ENCODE data around the gene RIMOC1.
A peak's percentile ranks its signal among the peaks of the same experiment; 100 is the strongest.

RIMOC1 gene

DNA sequence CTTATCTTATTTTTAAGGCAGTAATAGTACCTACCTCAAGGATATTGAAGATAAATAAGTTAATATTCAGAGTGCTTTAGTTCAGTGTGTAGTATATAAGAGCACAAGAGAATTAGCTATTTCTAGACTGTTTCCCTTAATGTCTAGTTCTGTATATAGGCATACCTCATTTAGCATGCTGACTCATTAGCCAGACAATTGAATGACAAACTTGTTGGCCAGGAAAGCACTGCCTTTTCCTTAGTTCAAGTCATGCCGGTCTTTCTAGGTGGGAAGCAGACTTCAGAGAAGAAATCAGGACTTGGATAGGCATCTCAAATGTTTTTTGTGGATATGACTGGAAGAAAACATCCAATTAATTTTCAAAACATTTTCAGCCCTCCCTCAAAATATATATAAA lies 17.7 kb downstream of the RIMOC1 start:
- H3K79me2 ChIP-seq (ENCODE audit: control insufficient read depth, insufficient read depth, low read length, poor library complexity) = no peaks in the 10 kb centered on the region
- H3K36me3 ChIP-seq (ENCODE audit: control insufficient read depth in 1 of 2, insufficient read depth in 2 of 2, low read length in 2 of 2) = peaks cover 0 to 6% of the 10 kb centered on the region in 2 experiments
- no peak overlapping the region for H2AFZ ChIP-seq (ENCODE audit: insufficient read depth, low read length, poor library complexity)
- H2BK12ac ChIP-seq (ENCODE audit: low read length) = no peak overlapping the region
- no peak overlapping the region for H3K9ac ChIP-seq (ENCODE audit: low read length)
- no peak overlapping the region for H3K18ac ChIP-seq (ENCODE audit: low read length)
- H3K27ac ChIP-seq (ENCODE audit: low read depth, low read length) = no peak overlapping the region
- no peak overlapping the region for H3K23ac ChIP-seq (ENCODE audit: low read length)
- no peak overlapping the region for H4K8ac ChIP-seq (ENCODE audit: low read depth, low read length)
- no peak overlapping the region for H4K91ac ChIP-seq (ENCODE audit: low read depth, low read length)
- H3K27me3 ChIP-seq (ENCODE audit: insufficient read depth, low read length) = no peaks in the 10 kb centered on the region
- H3K9me3 ChIP-seq (ENCODE audit: insufficient read depth, low read depth, low read length) = no peaks in the 10 kb centered on the region
- H2BK5ac ChIP-seq (ENCODE audit: low read depth, low read length, poor library complexity) = no peak overlapping the region
- no peak overlapping the region for H3K4me2 ChIP-seq (ENCODE audit: low read length)
- WGBS (ENCODE audit: extremely low coverage, insufficient coverage, insufficient read length) = no CpG with 5 or more reads among the region's 1 CpG
- H2BK120ac ChIP-seq (ENCODE audit: insufficient read depth, low read length, poor library complexity) = no peak overlapping the region
- H3K4me3 ChIP-seq (ENCODE audit: low read depth, low read length) = no peak overlapping the region
- H3K4ac ChIP-seq (ENCODE audit: low read depth, low read length) = no peak overlapping the region
- peaks cover 5% of the 10 kb centered on the region for H3K79me1 ChIP-seq (ENCODE audit: low read length)
- H3K14ac ChIP-seq (ENCODE audit: low read length) = no peak overlapping the region
- H4K12ac ChIP-seq (ENCODE audit: low read depth, low read length) = no peak overlapping the region
- H2AK5ac ChIP-seq (ENCODE audit: low read length) = no peak overlapping the region
- no peaks in the 10 kb centered on the region for H3K4me1 ChIP-seq (ENCODE audit: control insufficient read depth in 1 of 2, insufficient read depth in 2 of 2, low read length in 2 of 2)
- peak; percentile 11 to 57 for DNase-seq

DNA sequence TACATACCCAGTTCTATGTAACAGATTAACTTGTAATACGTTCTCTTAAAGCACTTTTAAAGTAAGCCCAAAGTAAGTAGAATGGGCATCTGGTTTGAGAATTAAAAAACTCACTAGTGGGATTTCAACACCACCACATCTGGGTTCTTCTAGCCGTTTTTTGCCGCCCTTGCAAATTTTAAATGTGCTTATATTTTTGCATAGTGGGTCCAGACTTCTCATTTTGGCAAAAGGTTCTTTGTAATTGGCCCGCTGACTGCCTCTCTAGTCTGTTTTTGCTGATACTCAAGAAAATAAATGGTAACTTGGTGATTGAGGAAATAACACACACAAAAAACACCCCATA lies 20.4 kb downstream of the RIMOC1 start:
- Histone ChIP-seq H3K9me3 (ENCODE audit: insufficient read depth, low read depth, low read length) (no peaks in the 10 kb centered on the region), H3K9ac (ENCODE audit: low read length) (no peak overlapping the region), H2BK120ac (ENCODE audit: insufficient read depth, low read length, poor library complexity) (no peak overlapping the region), H4K8ac (ENCODE audit: low read depth, low read length) (peak overlapping the region; percentile 83), H3K4ac (ENCODE audit: low read depth, low read length) (no peak overlapping the region), H3K4me3 (ENCODE audit: low read depth, low read length) (no peak overlapping the region), H4K12ac (ENCODE audit: low read depth, low read length) (peak overlapping the region; percentile 8), H3K79me2 (ENCODE audit: control insufficient read depth, insufficient read depth, low read length, poor library complexity) (no peaks in the 10 kb centered on the region), H3K14ac (ENCODE audit: low read length) (no peak overlapping the region), H3K36me3 (ENCODE audit: control insufficient read depth in 1 of 2, insufficient read depth in 2 of 2, low read length in 2 of 2) (no peaks in the 10 kb centered on the region), H3K27me3 (ENCODE audit: insufficient read depth, low read length) (no peaks in the 10 kb centered on the region), H4K91ac (ENCODE audit: low read depth, low read length) (no peak overlapping the region), H2AK5ac (ENCODE audit: low read length) (no peak overlapping the region), H3K4me2 (ENCODE audit: low read length) (peak overlapping the region; percentile 67), H3K23ac (ENCODE audit: low read length) (no peak overlapping the region), H3K18ac (ENCODE audit: low read length) (no peak overlapping the region), H2AFZ (ENCODE audit: insufficient read depth, low read length, poor library complexity) (no peak overlapping the region), H3K4me1 (ENCODE audit: control insufficient read depth in 1 of 2, insufficient read depth in 2 of 2, low read length in 2 of 2) (no peaks in the 10 kb centered on the region), H2BK12ac (ENCODE audit: low read length) (no peak overlapping the region), H3K27ac (ENCODE audit: low read depth, low read length) (no peak overlapping the region), H3K79me1 (ENCODE audit: low read length) (peaks cover 5% of the 10 kb centered on the region), H2BK5ac (ENCODE audit: low read depth, low read length, poor library complexity) (no peak overlapping the region)
- no CpG with 5 or more reads among the region's 4 CpGs for WGBS (ENCODE audit: extremely low coverage, insufficient coverage, insufficient read length)
- DNase-seq = no peak

DNA sequence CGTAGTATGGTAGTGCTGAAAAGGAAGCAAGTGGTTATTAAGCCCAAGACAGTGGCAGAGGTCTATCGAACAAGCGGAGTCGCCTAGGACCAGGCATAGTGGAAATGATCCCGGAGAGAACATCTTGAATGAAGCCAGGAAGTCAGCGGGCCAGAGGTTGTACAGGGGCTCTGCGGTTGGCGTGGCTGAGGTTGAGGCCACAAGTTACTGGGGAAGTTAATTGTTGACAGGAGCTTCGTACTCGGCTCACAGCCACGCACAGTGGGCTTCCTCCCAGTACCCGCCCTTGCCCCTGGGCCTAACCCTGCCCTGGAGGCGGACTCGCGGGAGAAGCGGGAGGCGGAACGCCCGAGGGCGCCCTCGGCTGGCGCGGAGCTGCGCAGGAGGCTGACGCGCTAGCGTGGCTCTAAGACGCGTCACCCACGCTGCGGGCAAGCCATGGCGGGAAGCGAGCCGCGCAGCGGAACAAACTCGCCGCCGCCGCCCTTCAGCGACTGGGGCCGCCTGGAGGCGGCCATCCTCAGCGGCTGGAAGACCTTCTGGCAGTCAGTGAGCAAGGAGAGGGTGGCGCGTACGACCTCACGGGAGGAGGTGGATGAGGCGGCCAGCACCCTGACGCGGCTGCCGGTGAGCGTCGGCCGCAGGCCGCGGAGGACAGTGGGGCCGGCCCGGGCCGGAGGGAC lies 20.9 kb downstream of the RIMOC1 start, which contains the start of gene FBXO4:
FBXO4 (plus strand) TSS at position 410 of the 683 bp plus-strand sequence; CDS start at position 439, 29 bp downstream.
- Histone ChIP-seq H3K79me2 (ENCODE audit: control insufficient read depth, insufficient read depth, low read length, poor library complexity) (no peaks in the 10 kb centered on the region), H3K4ac (ENCODE audit: low read depth, low read length) (no peak within 1 kb of the TSS), H4K91ac (ENCODE audit: low read depth, low read length) (peak within 1 kb of the TSS; percentile 24), H2BK5ac (ENCODE audit: low read depth, low read length, poor library complexity) (no peak within 1 kb of the TSS), H3K4me3 (ENCODE audit: low read depth, low read length) (peak within 1 kb of the TSS; percentile 73), H2BK12ac (ENCODE audit: low read length) (no peak within 1 kb of the TSS), H3K18ac (ENCODE audit: low read length) (peak within 1 kb of the TSS; percentile 11), H3K4me2 (ENCODE audit: low read length) (peak within 1 kb of the TSS; percentile 67), H3K9me3 (ENCODE audit: insufficient read depth, low read depth, low read length) (no peaks in the 10 kb centered on the region), H3K23ac (ENCODE audit: low read length) (no peak within 1 kb of the TSS), H3K9ac (ENCODE audit: low read length) (peak within 1 kb of the TSS; percentile 57), H3K27me3 (ENCODE audit: insufficient read depth, low read length) (no peaks in the 10 kb centered on the region), H3K36me3 (ENCODE audit: control insufficient read depth in 1 of 2, insufficient read depth in 2 of 2, low read length in 2 of 2) (no peaks in the 10 kb centered on the region), H4K12ac (ENCODE audit: low read depth, low read length) (peak within 1 kb of the TSS; percentile 35), H3K27ac (ENCODE audit: low read depth, low read length) (no peak within 1 kb of the TSS), H3K4me1 (ENCODE audit: control insufficient read depth in 1 of 2, insufficient read depth in 2 of 2, low read length in 2 of 2) (no peaks in the 10 kb centered on the region), H2BK120ac (ENCODE audit: insufficient read depth, low read length, poor library complexity) (no peak within 1 kb of the TSS), H4K8ac (ENCODE audit: low read depth, low read length) (peak within 1 kb of the TSS; percentile 83), H3K14ac (ENCODE audit: low read length) (no peak within 1 kb of the TSS), H2AFZ (ENCODE audit: insufficient read depth, low read length, poor library complexity) (peak within 1 kb of the TSS; percentile 50), H3K79me1 (ENCODE audit: low read length) (peaks cover 5% of the 10 kb centered on the region), H2AK5ac (ENCODE audit: low read length) (no peak within 1 kb of the TSS)
- peak; percentile 94 to 97 for DNase-seq
- WGBS (ENCODE audit: extremely low coverage, insufficient coverage, insufficient read length) = no CpG with 5 or more reads among the region's 60 CpGs

DNA sequence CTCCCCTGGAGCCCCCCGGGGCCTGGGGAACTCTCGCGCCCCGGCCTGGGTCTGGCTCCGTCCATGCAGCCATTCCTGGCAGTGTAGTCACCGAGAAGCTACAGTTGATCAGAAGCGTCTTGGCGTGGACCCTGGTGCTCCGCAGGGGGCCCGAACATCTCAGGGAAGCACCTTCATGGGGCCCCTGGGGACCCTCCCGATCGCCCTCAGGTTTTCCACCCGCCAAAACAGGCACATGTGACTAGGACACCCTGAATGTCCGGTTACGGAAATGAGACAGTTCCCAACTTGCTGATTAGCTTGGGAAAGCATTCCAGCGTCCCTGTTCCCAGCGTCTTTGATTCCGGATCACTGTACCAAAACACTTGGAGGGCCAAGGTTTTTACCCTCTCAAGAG lies 21.4 kb downstream of the RIMOC1 start:
- DNase-seq = peak in 1 of 2 donors; percentile 44
- Histone ChIP-seq H4K91ac (ENCODE audit: low read depth, low read length) (peak overlapping the region; percentile 24), H3K4ac (ENCODE audit: low read depth, low read length) (no peak overlapping the region), H3K4me1 (ENCODE audit: control insufficient read depth in 1 of 2, insufficient read depth in 2 of 2, low read length in 2 of 2) (no peaks in the 10 kb centered on the region), H3K27me3 (ENCODE audit: insufficient read depth, low read length) (no peaks in the 10 kb centered on the region), H3K14ac (ENCODE audit: low read length) (no peak overlapping the region), H2BK5ac (ENCODE audit: low read depth, low read length, poor library complexity) (no peak overlapping the region), H3K27ac (ENCODE audit: low read depth, low read length) (no peak overlapping the region), H3K9me3 (ENCODE audit: insufficient read depth, low read depth, low read length) (no peaks in the 10 kb centered on the region), H3K4me2 (ENCODE audit: low read length) (peak overlapping the region; percentile 67), H2BK120ac (ENCODE audit: insufficient read depth, low read length, poor library complexity) (no peak overlapping the region), H3K79me1 (ENCODE audit: low read length) (peaks cover 5% of the 10 kb centered on the region), H4K12ac (ENCODE audit: low read depth, low read length) (peak overlapping the region; percentile 35), H4K8ac (ENCODE audit: low read depth, low read length) (peak overlapping the region; percentile 83), H3K18ac (ENCODE audit: low read length) (no peak overlapping the region), H3K9ac (ENCODE audit: low read length) (peak overlapping the region; percentile 57), H3K23ac (ENCODE audit: low read length) (no peak overlapping the region), H3K36me3 (ENCODE audit: control insufficient read depth in 1 of 2, insufficient read depth in 2 of 2, low read length in 2 of 2) (no peaks in the 10 kb centered on the region), H3K4me3 (ENCODE audit: low read depth, low read length) (peak overlapping the region; percentile 73), H2AK5ac (ENCODE audit: low read length) (no peak overlapping the region), H2AFZ (ENCODE audit: insufficient read depth, low read length, poor library complexity) (peak overlapping the region; percentile 50), H3K79me2 (ENCODE audit: control insufficient read depth, insufficient read depth, low read length, poor library complexity) (no peaks in the 10 kb centered on the region), H2BK12ac (ENCODE audit: low read length) (no peak overlapping the region)
- WGBS (ENCODE audit: extremely low coverage, insufficient coverage, insufficient read length) = no CpG with 5 or more reads among the region's 18 CpGs
